Activated B cell treated with CpG ODN at 0.5 μM for 24 hours (primary cell): ENCODE measurements around the gene KMT2C. TPM values are rescaled to one million over a fixed set of nuclear protein-coding genes. Genes with fewer than 3 reads are reported as not detected.

ENCODE experiments used
- ATAC-seq: fragments of 200-7000 bp; cut with Tn5 transposase; one replicate; pipeline ENCODE4 v1.10.0; 2021; ENCODE audit warnings: low read depth, mild to moderate bottlenecking, moderate library complexity
- CTCF ChIA-PET: fragments of 350-600 bp; sonication (Branson Sonifier 250); formaldehyde crosslinking; loops from one replicate; lab custom pipeline; 2021; ENCODE audit warnings: antibody characterized with exemption; lab: Charles Lee
- POLR2A ChIA-PET: fragments of 350-600 bp; sonication (Branson Sonifier 250); formaldehyde crosslinking; loops from one replicate; lab custom pipeline; 2021; ENCODE audit warnings: antibody characterized with exemption; lab: Charles Lee
- DNase-seq: peaks from one replicate; pipeline ENCODE4 v3.0.0; 2022
- H3K27ac Mint-ChIP-seq: one replicate; pipeline ENCODE4 v1.8.0; 2020; ENCODE audit warnings: mixed read lengths
- H3K27me3 Mint-ChIP-seq: one replicate; pipeline ENCODE4 v1.8.0; 2021; ENCODE audit warnings: mixed read lengths
- H3K36me3 Mint-ChIP-seq: one replicate; pipeline ENCODE4 v1.8.0; 2021; ENCODE audit warnings: low read depth, mixed read lengths
- H3K4me1 Mint-ChIP-seq: one replicate; pipeline ENCODE4 v1.8.0; 2021; ENCODE audit warnings: mixed read lengths
- H3K4me3 Mint-ChIP-seq: one replicate; pipeline ENCODE4 v1.8.0; 2020; ENCODE audit warnings: mild to moderate bottlenecking, mixed read lengths
- H3K9me3 Mint-ChIP-seq: one replicate; pipeline ENCODE4 v1.8.0; 2020; ENCODE audit warnings: mixed read lengths
- CTCF ChIP-seq: fragments of 200-600 bp; IDR thresholded peaks from one replicate; pipeline ENCODE4 v1.8.0; 2022; ENCODE audit warnings: antibody characterized with exemption, mild to moderate bottlenecking
- intact Hi-C: fragments of 100-400 bp; cut with micrococcal nuclease; formaldehyde crosslinking; loops from one replicate; pipeline ENCODE4 v1.15.1; 2024
- total RNA-seq: library from RNA; stranded (reverse); gene quantifications from 2 replicates; pipeline ENCODE4 v1.2.3, GENCODE V29; 2022

KMT2C gene
- total RNA-seq, 1 donor from 2014 or later, result 112 TPM

- Mint-ChIP-seq H3K36me3 (peaks cover 62% of the 10 kb centered on the region), H3K27me3 (no peaks in the 10 kb centered on the region), H3K9me3 (no peaks in the 10 kb centered on the region), H3K4me1 (no peaks in the 10 kb centered on the region), H3K4me3 (no peak overlapping the region), H3K27ac (no peak overlapping the region)
- CTCF ChIA-PET, result no interaction called here
- intact Hi-C loops, result no loop called here
- POLR2A ChIA-PET, result no interaction called here
- DNase-seq (no peak), ATAC-seq (no peak)
- TF ChIP-seq CTCF, result no peak
Measured at GRCh38 chr7:152130658-152131590, 304.9 kb downstream of the KMT2C start.

GRCh38 chr7:152129682-152130081 lies 306.1 kb downstream of the KMT2C start:
- Mint-ChIP-seq H3K4me1 (no peaks in the 10 kb centered on the region), H3K27me3 (no peaks in the 10 kb centered on the region), H3K36me3 (peaks cover 70% of the 10 kb centered on the region), H3K9me3 (peaks cover 4% of the 10 kb centered on the region), H3K4me3 (no peak overlapping the region), H3K27ac (no peak overlapping the region)
- CTCF ChIA-PET, result no interaction called here
- POLR2A ChIA-PET, result no interaction called here
- TF ChIP-seq CTCF, result no peak
- DNase-seq (no peak), ATAC-seq (no peak)
- intact Hi-C loops, result no loop called here

DNA sequence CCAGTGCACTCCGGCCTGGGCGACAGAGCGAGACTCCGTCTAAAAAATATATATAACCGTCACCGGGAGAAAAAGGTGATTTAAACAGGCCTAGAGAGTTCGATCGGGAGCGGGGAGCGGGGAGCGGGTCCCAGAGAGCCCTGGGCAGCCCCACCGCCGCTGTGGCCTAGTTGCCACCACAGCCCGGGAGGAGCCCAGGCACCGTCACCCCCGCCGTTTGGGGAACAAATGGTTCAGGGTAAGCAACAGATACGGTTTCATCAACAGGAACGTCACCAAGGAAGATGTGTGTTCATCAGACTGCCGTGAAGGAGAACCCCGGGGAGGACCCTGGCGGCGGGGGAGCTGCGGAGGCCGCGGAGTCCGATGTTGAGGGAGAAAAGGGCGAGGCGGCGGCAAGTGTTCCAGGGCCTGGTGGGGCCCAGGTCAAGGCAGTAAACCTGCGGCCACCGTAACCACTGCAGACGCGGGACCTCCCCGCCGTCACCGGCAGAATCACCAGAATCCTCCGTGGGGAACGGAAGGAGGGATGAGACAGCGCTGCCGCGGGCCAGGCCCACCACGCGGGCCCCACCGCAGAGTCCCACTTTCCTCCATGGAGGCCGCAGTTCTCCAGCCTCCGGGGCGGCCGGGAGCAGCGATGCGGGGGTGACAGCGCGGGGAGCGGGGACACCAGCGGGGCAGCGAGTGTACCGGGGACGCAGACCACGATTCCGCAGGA lies 306.9 kb downstream of the KMT2C start:
- TF ChIP-seq CTCF, result no peak
- Mint-ChIP-seq H3K4me1 (no peaks in the 10 kb centered on the region), H3K27ac (no peak overlapping the region), H3K36me3 (peaks cover 75% of the 10 kb centered on the region), H3K4me3 (no peak overlapping the region), H3K9me3 (peaks cover 9% of the 10 kb centered on the region), H3K27me3 (no peaks in the 10 kb centered on the region)
- intact Hi-C loops, result no loop called here
- CTCF ChIA-PET, result no interaction called here
- POLR2A ChIA-PET, result no interaction called here
- ATAC-seq, result no peak
- no peak for DNase-seq

- DNase-seq, result no peak
- no peak for TF ChIP-seq CTCF
- ChIA-PET POLR2A (no interaction called here), CTCF (no interaction called here)
- Mint-ChIP-seq H3K4me1 (no peaks in the 10 kb centered on the region), H3K27ac (no peak overlapping the region), H3K36me3 (peaks cover 76% of the 10 kb centered on the region), H3K27me3 (no peaks in the 10 kb centered on the region), H3K4me3 (no peak overlapping the region), H3K9me3 (peaks cover 11% of the 10 kb centered on the region)
- intact Hi-C loops, result no loop called here
- no peak for ATAC-seq
Measured at GRCh38 chr7:152128252-152128651, 307.6 kb downstream of the KMT2C start.

DNA sequence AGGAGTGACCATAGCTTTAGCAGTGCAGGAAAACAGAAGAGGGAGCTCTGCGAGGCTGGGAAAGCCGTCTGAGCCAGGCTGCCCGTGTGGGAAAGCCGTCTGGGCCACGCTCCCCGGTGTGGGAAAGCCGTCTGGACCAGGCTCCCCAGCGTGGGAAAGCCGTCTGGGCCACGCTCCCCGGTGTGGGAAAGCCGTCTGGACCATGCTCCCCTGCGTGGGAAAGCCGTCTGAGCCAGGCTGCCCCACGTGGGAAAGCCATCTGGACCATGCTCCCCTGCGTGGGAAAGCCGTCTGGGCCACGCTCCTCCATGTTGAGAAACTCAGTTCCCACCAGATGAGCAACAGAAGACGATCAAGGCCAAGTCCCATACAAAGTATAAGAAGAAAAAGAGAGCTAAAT lies 308.6 kb downstream of the KMT2C start:
- H3K27ac Mint-ChIP-seq, result no peak overlapping the region
- H3K4me3 Mint-ChIP-seq, result no peak overlapping the region
- DNase-seq (no peak), ATAC-seq (no peak)
- POLR2A ChIA-PET, result no interaction called here
- H3K4me1 Mint-ChIP-seq, result no peaks in the 10 kb centered on the region
- intact Hi-C loops, result no loop called here
- H3K9me3 Mint-ChIP-seq, result peaks cover 11% of the 10 kb centered on the region
- CTCF ChIA-PET, result no interaction called here
- peaks cover 80% of the 10 kb centered on the region for H3K36me3 Mint-ChIP-seq
- TF ChIP-seq CTCF, result no peak
- no peaks in the 10 kb centered on the region for H3K27me3 Mint-ChIP-seq
